Panc1 (cell line): Measurements from ENCODE around the gene PFKL. TPM values are rescaled to one million over a fixed set of nuclear protein-coding genes. Genes with fewer than 3 reads are reported as not detected.
A peak's percentile ranks its signal among the peaks of the same experiment; 100 is the strongest.

ENCODE experiments used
- ATAC-seq: fragments of 200-7000 bp; cut with Tn5 transposase; 2 replicates; pipeline ENCODE4 v1.9.1; 2020; ENCODE audit warnings: mild to moderate bottlenecking, moderate library complexity
- BruUV-seq: library from RNA; stranded (reverse); fragments of 400-500 nt; replicated peaks from 2 replicates; lab custom pipeline; 2021; lab: Mats Ljungman, UMichigan
- CTCF ChIA-PET: fragments of 300-600 bp; sonication (Branson Sonifier 250); formaldehyde crosslinking; loops from one replicate; lab custom pipeline; 2022; ENCODE audit warnings: antibody characterized with exemption; lab: Charles Lee
- POLR2A ChIA-PET: fragments of 300-600 bp; sonication (Branson Sonifier 250); formaldehyde crosslinking; loops from one replicate; lab custom pipeline; 2022; ENCODE audit warnings: antibody characterized with exemption; lab: Charles Lee
- DNase-seq: peaks from one replicate; pipeline ENCODE4 v3.0.0-alpha.2; 2010; ENCODE audit warnings: low read depth, low spot score
- H3K27ac ChIP-seq: 2 replicates; pipeline ENCODE4 v1.5.1; 2011; ENCODE audit warnings: mild to moderate bottlenecking, low read length, inconsistent platforms
- H3K27me3 ChIP-seq: fragments of 200-500 bp; sonication (Bioruptor generic); 2 replicates; pipeline ENCODE4 v1.6.0; 2014; ENCODE audit warnings: low read length, inconsistent platforms; ENCODE audit not compliant: control insufficient read depth, insufficient read depth
- H3K36me3 ChIP-seq: fragments of 200-500 bp; sonication (Bioruptor generic); 2 replicates; pipeline ENCODE4 v1.5.1; 2014; ENCODE audit warnings: inconsistent platforms, mild to moderate bottlenecking, low read length, moderate library complexity; ENCODE audit not compliant: control insufficient read depth, insufficient read depth
- H3K4me1 ChIP-seq: 2 replicates; pipeline ENCODE4 v1.5.1; 2011; ENCODE audit warnings: inconsistent platforms, mild to moderate bottlenecking, low read length, moderate library complexity; ENCODE audit not compliant: control insufficient read depth, insufficient read depth
- H3K4me3 ChIP-seq, 2 experiments: 2 replicates each; pipeline ENCODE4 v1.5.1; 2011 to 2012; ENCODE audit warnings: low read depth in 2 of 2, low read length in 2 of 2, mild to moderate bottlenecking in 2 of 2, inconsistent platforms in 1 of 2, moderate library complexity in 1 of 2
- H3K9me3 ChIP-seq: fragments of 200-500 bp; sonication (Bioruptor generic); 2 replicates; pipeline ENCODE4 v1.5.1; 2014; ENCODE audit warnings: low read depth, mild to moderate bottlenecking, inconsistent platforms, low read length, moderate library complexity; ENCODE audit not compliant: control insufficient read depth, insufficient read depth
- CTCF ChIP-seq: fragments of 450-650 bp; IDR thresholded peaks from 2 replicates; pipeline ENCODE4 v1.5.1; 2017; ENCODE audit warnings: mild to moderate bottlenecking
- POLR2AphosphoS5 ChIP-seq: IDR thresholded peaks from 2 replicates; pipeline ENCODE4 v1.6.1; 2012; ENCODE audit warnings: mild to moderate bottlenecking, low read depth, low read length, moderate library complexity
- REST ChIP-seq, 2 experiments: IDR thresholded peaks; 2 replicates each; pipeline ENCODE4 v1.6.1; 2011 to 2012; ENCODE audit warnings: low read depth in 2 of 2, control low read depth in 1 of 2, low read length in 1 of 2, mild to moderate bottlenecking in 1 of 2, moderate library complexity in 1 of 2; ENCODE audit not compliant: insufficient read depth in 1 of 2
- SIN3A ChIP-seq: IDR thresholded peaks from 2 replicates; pipeline ENCODE4 v1.6.1; 2012; ENCODE audit warnings: low read depth, mild to moderate bottlenecking, low read length, moderate library complexity, borderline replicate concordance; ENCODE audit not compliant: insufficient read depth
- TCF7L2 ChIP-seq: IDR thresholded peaks from 2 replicates; pipeline ENCODE4 v1.6.1; 2011; ENCODE audit warnings: mild to moderate bottlenecking, low read depth, low read length, inconsistent platforms
- in situ Hi-C: cut with HindIII; loops from 2 replicates; pipeline ENCODE4 v1.10.0; 2016; ENCODE audit warnings: low sequenced_read_pairs, low pct_unique_long_range_greater_than_20kb
- intact Hi-C: fragments of 100-400 bp; cut with micrococcal nuclease; formaldehyde crosslinking; loops from one replicate; pipeline ENCODE4 v1.10.0; 2022; ENCODE audit not compliant: unreplicated experiment
- total RNA-seq: library from RNA; stranded (reverse); gene quantifications from one replicate; pipeline ENCODE4 v1.2.1, GENCODE V29; 2021; ENCODE audit not compliant: unreplicated experiment

The PFKL gene
- total RNA-seq, 1 experiment from 2014 or later: 70.1 TPM

DNA sequence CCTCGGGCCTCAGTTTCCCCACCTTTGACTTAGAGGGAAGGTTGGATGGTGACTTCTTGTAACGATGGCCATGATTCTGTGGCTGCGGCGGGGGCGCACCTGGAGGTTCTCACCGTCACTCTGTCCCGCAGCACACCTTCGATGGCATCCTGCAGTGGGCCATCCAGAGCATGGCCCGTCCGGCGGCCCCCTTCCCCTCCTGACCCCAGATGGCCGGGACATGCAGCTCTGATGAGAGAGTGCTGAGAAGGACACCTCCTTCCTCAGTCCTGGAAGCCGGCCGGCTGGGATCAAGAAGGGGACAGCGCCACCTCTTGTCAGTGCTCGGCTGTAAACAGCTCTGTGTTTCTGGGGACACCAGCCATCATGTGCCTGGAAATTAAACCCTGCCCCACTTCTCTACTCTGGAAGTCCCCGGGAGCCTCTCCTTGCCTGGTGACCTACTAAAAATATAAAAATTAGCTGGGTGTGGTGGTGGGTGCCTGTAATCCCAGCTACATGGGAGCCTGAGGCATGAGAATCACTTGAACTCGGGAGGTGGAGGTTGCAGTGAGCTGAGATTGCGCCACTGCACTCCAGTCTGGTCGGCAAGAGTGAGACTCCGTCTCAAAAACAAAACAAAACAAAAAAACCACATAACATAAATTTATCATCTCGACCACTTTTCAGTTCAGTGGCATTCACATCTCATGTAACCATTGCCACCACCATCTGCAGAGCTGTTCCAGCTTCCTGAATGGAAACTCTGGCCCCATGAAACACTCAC, 2.1 kb upstream of the PFKL start:
- ATAC-seq (peak; percentile 70), DNase-seq (peak; percentile 42)
- H3K27me3 ChIP-seq: no peaks in the 10 kb centered on the region
- TF ChIP-seq POLR2AphosphoS5 (no peak), SIN3A (no peak), REST (IDR thresholded peaks at IDR 0.05; ENCODE audit: insufficient read depth in 1 of 2, low read depth in 2 of 2, low read length in 1 of 2) (no peak), CTCF (peak; percentile 82)
- no peaks in the 10 kb centered on the region for H3K9me3 ChIP-seq
- peaks cover 26% of the 10 kb centered on the region for H3K4me1 ChIP-seq
- H3K36me3 ChIP-seq: no peaks in the 10 kb centered on the region; the same call in 1 of the 2 replicates
- no peak overlapping the region for H3K27ac ChIP-seq
- no TSS peak for BruUV-seq
- intact Hi-C loops (no loop called here), in situ Hi-C loops (no loop called here)
- CTCF ChIA-PET: interaction anchor here (0.6 to 1.1 kb wide), 2 partner anchors 13 to 29 kb away, joined by 4 read pairs; no protein-coding TSS in a partner anchor
- POLR2A ChIA-PET: interaction anchor here (0.8 kb wide), 1 partner anchor 205 kb away, joined by 3 read pairs; no protein-coding TSS in a partner anchor
- no peak overlapping the region for H3K4me3 ChIP-seq

GRCh38 chr21:44298301-44298700, 1.6 kb upstream of the PFKL start:
- POLR2A ChIA-PET: interaction anchor here (0.8 kb wide), 1 partner anchor 206 kb away, joined by 3 read pairs; no protein-coding TSS in a partner anchor

More at GRCh38 chr21:44298301-44298700, 1.6 kb upstream of the PFKL start:
- Histone ChIP-seq H3K27me3 (no peaks in the 10 kb centered on the region), H3K4me1 (peaks cover 26% of the 10 kb centered on the region), H3K27ac (no peak overlapping the region), H3K9me3 (no peaks in the 10 kb centered on the region), H3K4me3 (no peak overlapping the region), H3K36me3 (no peaks in the 10 kb centered on the region; the same call in 1 of the 2 replicates)
- BruUV-seq: no TSS peak
- no peak for TF ChIP-seq SIN3A
- TF ChIP-seq POLR2AphosphoS5: no peak
- TF ChIP-seq REST (IDR thresholded peaks at IDR 0.05; ENCODE audit: insufficient read depth in 1 of 2, low read depth in 2 of 2, low read length in 1 of 2): no peak
- no peak for TF ChIP-seq TCF7L2
- no peak for TF ChIP-seq CTCF
- CTCF ChIA-PET: interaction anchor here (1.1 kb wide), 1 partner anchor 13 kb away, joined by 4 read pairs; no protein-coding TSS in a partner anchor
- intact Hi-C loops: no loop called here
- DNase-seq (no peak), ATAC-seq (no peak)
- in situ Hi-C loops: no loop called here
